ENCODE data around the gene TRMT61B.

GRCh38 chr2:28824870-28825269 lies 45.2 kb downstream of the TRMT61B start:
- TF ChIP-seq CTCF (IDR thresholded peaks at IDR 0.05 in 4 of 5, conservative IDR thresholded peaks at IDR 0.05 in 1 of 5) (no peak), POLR2A (IDR thresholded peaks at IDR 0.05) (no peak)
